Lung microvascular endothelial cell (primary cell): ENCODE data around the gene CYTH1. TPM values are rescaled to one million over a fixed set of nuclear protein-coding genes. Genes with fewer than 3 reads are reported as not detected.

Experiments used
- DNase-seq, 2 donors: peaks; one replicate each; pipeline versions ENCODE4 v3.0.0 to v3.0.0-alpha.2; 2010; ENCODE audit warnings: low read depth in 2 of 2
- total RNA-seq: library from RNA; depleted of rRNA; stranded (reverse); fragments of >200 nt; gene quantifications from 2 replicates; pipeline ENCODE4 v1.2.1, GENCODE V29; 2014

Gene CYTH1
- total RNA-seq, 1 donor from 2014 or later: 20.8 TPM

DNA sequence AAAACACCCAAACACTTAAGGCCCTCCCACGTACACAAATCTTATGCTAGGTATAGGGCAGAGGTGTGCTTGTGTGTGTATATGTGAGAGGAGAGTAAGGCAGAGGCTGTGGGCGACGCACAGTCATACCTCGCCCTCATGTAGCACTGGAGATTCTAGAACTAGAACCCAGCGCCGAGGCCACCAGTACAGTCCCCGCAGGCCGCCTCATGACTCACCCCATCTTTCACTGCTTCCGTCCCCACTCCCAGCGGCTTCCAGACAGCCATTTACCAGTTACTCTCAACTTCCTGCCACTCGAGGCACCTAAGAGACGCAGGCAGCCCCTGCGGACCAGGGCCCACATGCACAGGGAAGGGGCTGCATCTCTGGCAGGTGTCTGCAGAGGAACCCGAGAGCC lies 23.2 kb upstream of the CYTH1 start:
- DNase-seq: peak in 1 of 2 donors; percentile 25

DNA sequence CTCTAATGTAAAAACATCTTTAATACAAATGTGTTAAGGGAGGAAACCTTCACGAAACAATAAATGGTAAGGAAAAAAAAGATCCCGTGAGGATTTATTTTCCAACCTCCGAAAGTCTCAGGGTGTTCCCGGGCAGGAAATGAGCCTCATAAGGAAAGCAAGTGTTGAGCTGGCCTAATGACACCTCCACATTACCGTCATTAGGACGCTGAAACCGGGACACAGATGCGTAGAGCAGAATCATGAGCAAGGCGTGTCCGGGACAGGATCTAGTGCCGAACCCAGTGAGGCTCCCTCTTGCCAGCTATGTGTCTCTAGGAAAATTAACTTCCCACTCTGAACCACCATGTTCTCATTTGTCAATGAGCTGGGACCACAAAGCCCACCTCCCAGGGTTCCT lies 22.7 kb upstream of the CYTH1 start:
- peak in 1 of 2 donors; percentile 89 for DNase-seq

DNA sequence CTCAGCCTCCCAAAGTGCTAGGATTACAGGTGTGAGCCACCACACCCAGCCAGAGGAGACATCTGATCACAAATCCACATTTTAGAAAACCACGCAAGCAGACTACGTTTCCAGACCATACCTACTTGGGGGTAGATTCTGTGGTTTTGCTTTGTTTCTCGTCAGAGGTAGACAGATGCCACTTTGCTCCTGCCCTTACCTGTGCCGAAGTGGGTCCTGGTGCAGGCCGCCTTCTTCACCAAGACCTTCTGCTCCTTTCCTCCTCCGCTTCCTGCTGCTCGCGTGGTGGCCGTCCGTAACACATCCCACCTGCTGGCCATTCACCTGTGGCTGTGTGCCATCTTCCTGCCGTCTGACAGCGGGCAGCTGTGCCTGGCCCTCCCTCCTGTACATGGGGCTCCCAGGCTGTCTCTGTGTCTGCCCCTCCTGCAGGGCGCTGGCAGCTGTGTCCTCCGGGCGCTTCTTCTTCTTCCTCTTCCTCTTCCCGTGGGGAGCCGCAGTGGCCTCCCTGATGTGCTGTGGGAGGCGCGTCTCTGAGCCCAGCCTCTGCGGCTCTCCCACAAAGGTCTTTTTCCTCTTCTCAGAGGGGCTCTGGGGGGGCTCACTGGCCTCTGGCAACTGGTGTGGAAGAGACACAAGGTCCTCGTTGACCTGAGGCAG lies 21.2 kb upstream of the CYTH1 start:
- DNase-seq: no peak

DNA sequence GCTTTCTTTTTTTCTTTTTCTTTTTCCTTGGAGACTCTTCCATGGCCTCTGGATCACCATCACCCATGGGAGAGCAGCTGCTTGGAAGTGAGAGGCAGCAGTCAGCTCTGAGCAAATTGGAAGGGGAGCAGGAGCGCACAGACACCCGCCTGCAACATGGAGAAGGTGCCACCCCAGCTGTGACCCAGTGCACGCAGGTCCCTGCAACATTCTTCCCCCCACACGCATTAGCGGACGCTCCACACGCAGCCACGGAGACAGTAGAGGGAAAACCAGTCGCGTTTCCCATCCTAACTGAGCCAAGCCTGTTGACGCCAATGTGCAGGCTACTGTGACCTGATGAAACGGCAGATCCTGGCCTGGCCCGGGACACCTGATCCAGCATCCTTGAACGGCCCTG lies 20.4 kb upstream of the CYTH1 start:
- no peak for DNase-seq

DNA sequence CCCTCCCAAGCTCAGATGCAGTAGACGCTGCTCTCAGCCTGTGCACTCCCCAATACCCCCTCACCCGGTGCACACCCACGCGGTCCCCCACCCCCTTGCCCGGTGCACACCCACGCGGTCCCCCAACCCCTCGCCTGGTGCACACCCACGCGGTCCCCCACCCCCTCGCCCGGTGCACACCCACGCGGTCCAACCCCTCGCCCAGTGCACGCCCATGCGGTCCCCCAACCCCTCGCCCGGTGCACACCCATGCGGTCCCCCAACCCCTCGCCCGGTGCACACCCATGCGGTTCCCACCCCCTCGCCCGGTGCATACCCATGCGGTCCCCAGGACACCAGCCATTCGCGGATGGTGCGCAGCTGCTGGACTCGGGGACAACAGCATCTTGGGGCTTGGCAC lies 19.9 kb upstream of the CYTH1 start:
- no peak for DNase-seq

DNA sequence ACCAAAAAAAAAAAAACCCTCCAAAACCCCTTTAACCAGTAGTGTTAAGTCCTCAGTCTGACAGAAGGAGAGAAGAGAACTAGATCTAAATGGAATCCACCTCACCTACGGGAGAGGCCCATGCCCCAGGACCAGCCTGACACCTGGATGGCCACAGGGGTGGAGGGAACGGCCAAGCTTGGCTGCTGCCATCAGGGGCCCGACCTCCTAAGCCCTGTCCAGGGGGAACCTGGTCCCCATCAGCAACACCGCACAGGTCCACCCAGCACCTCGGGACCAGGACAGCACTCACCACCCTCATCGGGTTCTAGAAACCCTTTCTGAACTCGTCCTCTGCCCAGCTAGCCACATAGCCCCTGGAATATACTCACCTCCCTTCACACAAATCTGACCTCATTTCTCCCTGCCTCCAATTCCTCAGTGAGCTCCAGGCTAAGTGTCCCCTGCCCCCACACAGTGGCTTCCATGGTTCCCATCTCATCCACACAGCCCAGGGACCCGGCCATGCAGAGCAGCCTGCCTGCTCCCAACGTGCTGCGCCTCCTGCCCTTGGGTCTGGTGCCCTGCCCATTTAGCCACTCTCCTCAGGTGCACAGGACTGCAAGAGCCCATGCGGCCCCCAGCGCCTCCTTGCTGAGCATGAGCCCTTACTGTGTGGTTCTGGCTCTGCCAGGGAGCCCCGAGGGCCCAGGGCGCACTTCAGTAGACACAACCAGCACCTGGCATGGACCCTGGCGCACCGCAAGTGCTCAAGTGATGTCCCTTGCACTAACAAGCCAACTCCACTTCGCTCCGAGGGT lies 18.3 kb upstream of the CYTH1 start:
- DNase-seq: no peak

DNA sequence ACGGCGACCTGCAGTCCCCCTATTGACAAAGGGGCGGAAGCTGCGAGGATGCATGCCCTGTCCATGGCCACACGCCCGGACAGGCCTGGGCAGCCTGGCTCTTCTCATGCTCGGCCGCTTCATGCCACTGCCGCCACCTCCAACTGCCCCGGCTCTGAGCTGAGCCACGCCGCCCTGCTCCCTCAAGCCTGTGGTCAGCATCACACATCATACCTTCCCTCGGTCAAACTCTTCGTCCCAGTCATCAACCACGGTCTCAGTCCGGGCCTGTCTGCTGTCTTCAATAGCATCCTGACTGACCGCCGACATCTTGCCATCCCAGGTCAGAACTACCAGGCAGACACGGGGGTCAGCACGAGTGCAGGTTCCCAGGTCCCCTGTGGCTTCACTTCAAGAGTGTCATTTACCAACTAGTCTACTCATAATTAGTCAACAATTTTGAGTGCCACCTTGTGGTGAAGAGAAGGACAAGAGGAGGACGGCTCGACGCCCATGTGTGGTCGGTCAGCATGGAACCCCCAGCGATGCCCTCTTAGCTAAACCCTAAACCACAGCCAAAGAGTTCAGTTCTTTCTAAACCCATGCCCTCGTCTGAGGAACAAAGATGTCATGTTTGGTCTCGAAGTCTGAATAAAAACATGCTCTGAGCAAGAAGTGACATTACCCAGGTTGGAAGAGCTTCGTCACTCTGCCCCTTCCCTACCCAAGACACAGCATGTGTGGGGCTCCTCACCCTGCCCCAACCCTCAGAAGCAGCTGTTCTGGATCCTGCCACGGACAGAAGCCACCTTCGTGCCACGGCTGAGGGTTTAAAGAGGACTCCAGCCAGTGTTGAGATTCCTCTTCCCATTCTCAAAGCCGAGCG lies 16.9 kb upstream of the CYTH1 start:
- DNase-seq: peak; percentile 53 to 63

DNA sequence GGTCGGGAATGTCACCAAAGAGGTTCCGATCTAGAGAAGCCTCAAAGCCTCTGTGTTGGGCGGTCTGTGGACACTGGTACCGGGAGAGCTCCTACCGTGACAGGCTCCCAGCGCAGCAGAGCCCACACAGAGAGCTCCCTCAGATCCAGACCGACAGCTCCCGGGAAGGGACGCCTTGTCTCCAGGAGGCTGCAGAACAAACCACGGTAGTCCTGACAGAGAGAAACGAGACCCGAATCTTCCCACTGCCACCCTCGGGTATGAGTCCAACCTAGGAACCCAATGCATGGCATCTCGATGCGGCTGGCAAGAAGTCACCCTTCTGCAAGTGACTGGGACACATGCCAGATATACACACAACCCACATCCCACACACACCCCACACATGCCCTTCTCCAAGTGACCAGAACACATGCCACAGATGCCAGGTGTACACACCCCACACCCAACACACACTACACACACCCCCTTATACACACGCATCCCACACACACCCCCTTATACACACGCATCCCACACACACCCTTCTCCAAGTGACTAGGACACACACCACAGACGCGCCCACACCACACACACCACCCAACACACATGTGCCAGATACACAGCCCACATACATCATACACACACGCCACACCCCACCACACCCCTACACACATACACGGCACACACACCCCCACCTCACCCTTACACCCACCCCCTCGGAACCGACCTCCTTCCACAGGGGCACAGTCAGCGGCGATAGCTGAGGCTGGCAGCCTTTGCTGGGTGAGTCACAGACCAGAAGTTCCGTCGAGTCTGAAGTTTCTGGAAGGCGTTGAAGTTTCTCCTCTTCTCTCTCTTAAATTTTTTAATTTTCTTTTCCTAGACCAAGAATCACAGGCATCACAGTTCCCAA lies 15.9 kb upstream of the CYTH1 start:
- no peak for DNase-seq

DNA sequence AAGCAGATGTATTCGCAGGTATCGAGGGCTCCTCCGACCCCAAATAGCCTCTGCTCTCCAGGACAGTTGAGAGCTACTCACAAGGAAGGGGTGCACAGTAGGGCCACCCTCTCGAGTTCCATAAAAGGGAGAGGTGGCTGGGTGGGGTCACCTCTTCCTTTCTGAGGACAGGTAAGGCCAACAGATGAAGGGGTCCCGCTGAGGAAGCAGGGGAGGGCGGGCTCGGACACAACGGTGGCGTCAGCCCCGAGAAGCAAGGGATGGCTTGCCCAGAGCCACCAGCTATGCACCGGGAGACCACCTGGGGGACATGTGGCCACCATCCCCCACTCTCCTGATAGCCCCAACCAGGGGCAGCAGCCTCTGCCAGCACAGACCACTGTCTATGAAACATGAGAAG lies 15.1 kb upstream of the CYTH1 start:
- DNase-seq: no peak

DNA sequence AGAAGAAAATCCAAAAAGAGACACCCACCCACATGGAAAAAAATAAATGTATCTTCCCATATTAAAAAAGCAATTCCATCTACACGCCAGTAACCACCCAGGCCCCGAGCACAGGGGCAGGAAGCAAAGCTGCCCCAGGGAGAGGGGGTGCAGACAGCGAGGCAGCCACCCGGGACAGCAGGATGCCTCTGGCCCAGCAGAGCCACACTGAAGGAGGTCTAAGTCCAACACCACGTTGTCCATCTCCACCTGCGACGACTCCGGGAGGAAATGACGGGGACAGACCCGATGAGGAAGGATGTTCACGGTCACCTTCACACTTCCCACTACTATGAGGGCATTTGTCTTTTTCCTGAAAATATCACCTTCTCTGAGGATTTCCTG lies 14.4 kb upstream of the CYTH1 start:
- no peak for DNase-seq

DNA sequence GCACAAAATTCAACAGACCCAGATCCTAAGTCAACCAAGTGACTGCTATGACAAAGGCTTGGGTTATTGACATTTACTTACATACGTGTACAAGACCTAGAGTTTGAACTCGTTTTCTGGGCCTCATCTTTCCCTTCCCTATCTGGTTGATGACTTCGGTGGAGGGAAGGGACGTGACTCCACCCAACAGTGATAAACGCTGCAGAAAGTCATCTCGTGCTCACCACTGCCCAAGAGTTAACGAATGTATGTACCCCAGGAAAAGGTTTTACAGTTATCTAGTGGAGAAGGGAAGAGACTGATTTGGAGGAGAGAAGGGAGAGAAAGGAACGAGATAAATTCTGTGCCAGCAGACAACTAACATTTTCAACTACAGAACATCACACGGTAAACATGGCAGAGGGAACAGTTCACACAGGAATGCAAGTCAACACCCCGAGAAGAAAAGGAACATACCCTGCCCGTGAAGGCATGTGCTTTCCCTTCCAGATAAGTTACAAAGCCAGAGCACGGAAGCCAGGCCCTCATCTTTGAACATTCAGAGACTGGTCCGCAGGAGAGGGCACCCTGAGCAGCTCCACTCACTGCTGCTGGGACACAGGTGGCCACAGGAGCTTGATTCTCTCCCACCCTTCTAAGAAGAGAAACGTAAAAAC lies 13.9 kb upstream of the CYTH1 start:
- DNase-seq: no peak

DNA sequence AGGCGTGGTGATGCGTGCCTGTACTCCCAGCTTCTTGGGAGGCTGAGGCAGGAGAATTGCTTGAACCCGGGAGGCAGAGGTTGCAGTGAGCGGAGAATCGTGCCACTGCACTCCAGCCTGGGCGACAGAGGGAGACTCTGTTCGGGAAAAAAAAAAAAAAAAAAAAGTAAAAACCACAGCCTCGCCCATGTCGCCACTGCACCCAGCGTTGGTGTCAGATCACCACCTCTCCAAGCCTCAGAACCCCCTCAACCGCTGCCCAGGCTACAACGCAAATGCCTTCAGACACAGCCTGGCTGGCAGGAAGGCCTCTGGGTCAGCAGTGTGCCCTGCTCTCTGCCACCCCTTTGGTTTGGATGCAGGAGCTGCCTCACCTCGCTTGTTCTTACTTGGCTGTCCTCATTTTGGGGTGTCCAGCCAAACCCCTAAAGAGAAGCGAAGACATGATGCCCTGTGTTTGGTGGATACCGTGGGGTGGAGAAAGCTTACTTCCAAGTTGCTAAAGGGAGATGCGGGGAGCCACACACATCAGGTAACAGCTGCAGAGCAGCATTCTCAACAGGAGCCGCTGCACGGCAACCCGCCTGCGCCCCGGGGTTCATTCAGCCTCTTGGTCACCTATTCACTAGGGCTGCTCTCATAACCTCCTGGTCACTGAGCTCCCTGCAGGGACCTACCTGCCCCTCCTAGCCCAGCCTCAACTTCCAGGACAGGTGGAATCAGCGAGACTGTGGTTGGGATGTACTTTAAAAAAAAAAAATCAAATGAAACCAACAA lies 13.0 kb upstream of the CYTH1 start:
- no peak for DNase-seq

DNA sequence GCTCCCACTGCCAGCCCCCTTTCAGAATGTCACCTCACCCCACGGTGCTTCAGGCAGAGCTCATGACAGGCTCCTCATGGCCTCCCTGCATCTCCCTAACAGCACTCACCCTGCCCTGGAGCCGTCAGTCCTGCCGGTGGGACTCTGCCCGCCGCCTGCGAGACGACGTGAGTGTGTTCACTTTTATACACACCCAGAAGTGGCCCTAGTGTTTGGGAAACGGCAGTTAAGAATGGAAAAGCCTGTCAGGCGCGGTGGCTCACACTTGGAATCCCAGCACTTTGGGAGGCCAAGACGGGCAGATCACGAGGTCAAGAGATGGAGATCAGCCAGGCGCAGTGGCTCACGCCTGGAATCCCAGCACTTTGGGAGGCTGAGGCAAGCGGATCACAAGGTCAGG lies 12.3 kb upstream of the CYTH1 start:
- no peak for DNase-seq

DNA sequence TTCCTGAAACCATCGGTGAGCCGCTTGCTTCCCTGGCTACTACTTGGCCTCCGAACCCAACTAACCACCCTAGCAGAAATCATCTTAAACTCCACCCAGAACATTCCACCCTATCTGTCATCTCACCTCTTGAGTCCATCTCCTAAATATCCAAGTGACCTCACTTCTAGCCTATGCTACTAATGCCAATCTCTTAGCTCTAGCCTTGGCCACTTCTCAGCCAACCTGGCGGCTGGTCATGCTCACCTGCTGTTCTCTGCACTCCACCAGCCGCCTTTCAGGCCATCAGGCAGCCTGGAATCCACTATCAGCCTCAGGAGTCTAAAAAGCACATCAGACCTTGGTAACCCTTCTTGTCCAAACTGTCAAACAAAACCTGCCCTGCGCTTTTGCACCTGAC lies 11.9 kb upstream of the CYTH1 start:
- DNase-seq: no peak

DNA sequence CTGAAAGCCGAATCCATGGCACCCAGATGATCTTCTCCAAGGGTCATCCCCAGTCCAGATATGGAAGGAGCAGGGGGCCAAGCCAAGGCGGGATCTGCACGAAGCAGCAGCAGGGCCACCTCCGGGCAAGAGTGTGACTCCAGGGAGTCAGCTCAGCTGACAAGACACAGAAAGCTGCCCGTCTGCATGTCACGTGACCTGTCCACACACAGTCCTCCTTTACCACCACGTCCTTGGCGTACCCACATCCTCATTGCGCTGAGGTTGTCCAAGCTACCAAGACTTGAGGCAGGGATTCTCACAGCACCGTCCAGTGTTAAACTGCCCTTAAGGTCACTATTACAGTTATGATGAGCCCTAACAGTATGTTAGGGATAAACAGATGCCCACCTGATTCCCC lies 11.3 kb upstream of the CYTH1 start:
- no peak for DNase-seq

DNA sequence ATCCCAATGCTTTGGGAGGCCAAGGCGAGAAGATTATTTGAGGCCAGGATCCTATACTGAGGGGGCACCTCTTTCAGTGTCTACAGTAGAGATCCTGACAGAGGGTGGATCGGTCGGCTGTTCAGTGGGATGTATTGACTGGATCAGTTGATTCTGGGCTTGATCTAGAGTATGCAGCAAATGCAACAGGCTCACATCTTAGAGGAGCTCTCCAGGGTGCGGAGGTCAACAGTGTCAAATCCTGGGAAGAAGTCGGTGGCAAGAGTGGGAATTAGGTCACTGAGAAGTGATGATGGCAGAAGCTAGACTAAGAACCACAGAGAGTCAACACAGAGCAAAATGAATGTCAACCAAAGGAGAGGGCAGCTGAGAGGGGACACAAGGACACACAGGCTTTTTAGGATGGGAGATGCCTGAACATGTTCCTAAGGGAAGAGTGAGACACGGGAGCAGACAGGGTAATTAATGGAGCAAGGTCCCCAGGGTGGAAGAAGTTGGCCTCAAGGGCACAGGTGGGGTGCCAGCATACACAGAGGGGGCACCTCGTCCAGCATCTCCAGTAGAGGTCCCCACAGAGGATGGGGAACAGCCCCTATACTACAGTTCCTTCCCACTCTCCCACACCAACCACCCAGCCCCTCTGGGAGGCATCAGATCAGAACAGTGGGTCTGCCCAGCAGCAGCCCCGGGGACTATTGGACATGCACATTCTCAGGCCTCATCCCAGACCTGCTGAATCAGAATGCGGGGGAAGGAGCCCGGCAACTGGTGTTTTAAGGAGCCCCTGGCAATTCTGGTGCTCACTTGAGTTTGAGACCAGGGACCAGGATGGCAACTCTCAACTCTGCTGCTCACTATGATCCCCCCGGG lies 10.0 kb upstream of the CYTH1 start:
- no peak for DNase-seq

DNA sequence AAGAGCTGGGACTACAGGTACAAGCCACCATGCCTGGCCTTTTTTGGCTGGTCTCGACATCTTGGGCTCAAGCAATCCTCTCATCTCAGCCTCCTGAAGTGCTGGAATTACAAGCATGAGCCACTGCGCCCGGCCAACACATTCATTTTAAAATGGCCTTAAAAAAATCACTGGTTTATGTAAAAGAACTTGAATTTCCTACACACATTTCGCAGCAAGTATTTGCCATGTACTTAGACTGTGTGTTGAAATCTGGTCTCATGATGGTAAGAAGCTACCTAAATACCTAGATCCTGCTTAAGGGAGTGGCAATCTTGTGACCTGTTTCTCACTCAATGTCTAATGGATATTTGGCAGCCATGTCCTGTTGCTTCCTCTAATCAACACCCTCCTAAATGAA lies 8.5 kb upstream of the CYTH1 start:
- DNase-seq: no peak

DNA sequence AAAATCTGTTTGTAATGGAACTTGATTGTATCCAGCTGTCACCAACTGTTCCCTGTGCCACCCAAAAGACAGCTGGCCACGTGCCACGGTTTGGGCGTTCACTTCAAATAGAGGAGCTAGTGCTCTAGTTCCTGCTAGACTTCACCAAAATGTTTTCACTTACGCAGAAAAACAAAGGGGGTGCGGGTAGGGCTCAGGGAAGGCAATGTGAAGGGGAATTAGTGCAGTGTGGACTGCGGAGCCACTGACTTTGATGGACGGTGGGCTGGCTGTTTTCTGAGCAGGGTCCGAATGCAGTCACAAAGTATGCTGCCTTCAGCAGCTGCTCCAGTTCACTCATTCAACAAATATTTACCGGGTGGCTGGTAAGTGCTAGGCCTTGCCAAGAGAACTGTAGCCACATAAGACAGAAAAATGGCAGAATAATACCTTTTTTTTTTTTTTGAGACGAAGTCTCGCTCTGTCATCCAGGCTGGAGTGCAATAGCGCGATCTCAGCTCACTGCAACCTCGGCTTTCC lies 7.6 kb upstream of the CYTH1 start:
- no peak for DNase-seq

DNA sequence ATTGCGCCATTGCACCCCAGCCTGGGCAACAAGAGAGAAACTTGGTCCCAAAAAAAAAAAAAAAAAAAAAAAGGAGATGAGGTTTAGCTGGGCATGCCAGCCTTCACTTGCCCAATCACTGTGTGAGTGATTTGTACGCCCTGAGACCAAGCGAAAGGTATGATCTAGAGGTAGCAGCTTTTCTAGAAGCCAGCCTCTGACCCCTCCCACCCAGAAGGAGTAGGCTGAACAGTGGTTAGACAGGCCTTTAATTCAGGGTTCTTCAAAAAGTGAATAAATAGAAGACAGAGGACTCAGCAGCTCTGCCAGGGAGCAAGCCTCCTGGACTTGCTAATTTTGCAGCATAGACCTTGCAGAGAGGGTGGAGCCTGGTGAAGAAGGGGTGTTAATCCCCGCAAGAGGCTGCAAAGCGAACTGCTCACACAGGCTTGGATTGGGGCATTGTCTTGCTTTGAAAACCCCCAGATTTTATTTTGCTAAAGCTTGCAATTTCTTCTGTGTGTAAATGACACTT lies 7.1 kb upstream of the CYTH1 start:
- DNase-seq: no peak
